ENCODE results near the gene SCUBE2. TPM values are rescaled to one million over a fixed set of nuclear protein-coding genes. Genes with fewer than 3 reads are reported as not detected.
"Not testable (repeated sequence)": the region's sequence is repeated elsewhere in the genome, so short reads cannot be mapped to it uniquely, and the experiment has no call there.

The SCUBE2 gene
- total RNA-seq, 4 donors from 2014 or later = 4.6 to 20.0 (median 10.9) TPM

DNA sequence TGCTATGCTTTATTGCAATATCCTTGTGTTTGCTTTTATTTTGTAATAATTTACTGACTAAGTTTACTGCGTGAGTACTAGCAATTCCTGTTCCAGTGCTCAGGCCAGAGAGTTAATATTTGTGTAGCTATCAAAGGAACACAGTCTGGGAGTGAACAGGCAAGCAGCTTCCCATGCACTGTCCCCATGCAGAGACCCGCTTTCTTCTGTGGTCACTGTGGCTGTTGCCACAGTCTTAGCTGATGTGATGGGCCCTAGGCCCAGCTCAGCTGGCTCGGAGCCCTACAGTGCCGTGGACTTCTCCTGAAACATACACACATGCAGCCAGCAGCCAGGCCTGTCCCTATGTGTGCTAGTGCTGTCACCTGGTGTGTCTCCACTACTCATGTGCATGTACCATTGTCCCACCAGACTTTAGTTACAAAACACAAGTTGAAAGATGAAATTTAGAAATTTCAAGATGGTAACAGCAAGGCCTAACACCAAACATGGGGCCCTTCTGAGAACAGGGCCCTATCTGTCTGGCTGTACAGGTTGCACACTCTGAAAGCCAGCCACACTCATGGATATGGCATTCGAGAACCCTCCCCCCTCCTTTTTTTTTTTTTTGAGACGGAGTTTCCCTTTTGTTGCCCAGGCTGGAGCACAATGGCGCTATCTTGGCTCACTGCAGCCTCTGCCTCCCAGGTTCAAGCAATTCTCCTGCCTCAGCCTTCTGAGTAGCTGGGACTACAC lies 12.3 kb upstream of the SCUBE2 start:
- H3K4me3 ChIP-seq = no peak overlapping the region
- 83 to 89% methylated on average over 5 to 7 of the region's 7 CpGs for WGBS, 2 donors (ENCODE audit: low coverage in 1 of 2)
- no peaks in the 10 kb centered on the region for H3K27me3 ChIP-seq
- H3K9me3 ChIP-seq = no peaks in the 10 kb centered on the region
- TF ChIP-seq, protein P1, sequence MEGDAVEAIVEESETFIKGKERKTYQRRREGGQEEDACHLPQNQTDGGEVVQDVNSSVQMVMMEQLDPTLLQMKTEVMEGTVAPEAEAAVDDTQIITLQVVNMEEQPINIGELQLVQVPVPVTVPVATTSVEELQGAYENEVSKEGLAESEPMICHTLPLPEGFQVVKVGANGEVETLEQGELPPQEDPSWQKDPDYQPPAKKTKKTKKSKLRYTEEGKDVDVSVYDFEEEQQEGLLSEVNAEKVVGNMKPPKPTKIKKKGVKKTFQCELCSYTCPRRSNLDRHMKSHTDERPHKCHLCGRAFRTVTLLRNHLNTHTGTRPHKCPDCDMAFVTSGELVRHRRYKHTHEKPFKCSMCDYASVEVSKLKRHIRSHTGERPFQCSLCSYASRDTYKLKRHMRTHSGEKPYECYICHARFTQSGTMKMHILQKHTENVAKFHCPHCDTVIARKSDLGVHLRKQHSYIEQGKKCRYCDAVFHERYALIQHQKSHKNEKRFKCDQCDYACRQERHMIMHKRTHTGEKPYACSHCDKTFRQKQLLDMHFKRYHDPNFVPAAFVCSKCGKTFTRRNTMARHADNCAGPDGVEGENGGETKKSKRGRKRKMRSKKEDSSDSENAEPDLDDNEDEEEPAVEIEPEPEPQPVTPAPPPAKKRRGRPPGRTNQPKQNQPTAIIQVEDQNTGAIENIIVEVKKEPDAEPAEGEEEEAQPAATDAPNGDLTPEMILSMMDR (IDR thresholded peaks at IDR 0.05) = no peak
- TF ChIP-seq EP300 (IDR thresholded peaks at IDR 0.05; ENCODE audit: low read depth) (no peak), POLR2AphosphoS5 (IDR thresholded peaks at IDR 0.05) (no peak), POLR2A (IDR thresholded peaks at IDR 0.05) (no peak)
- H3K27ac ChIP-seq = no peak overlapping the region
- intact Hi-C loops (cut with DNase I; ENCODE audit: low total_unique reads) = no loop called here
- DNase-seq = no peak
- no peaks in the 10 kb centered on the region for H3K36me3 ChIP-seq
- H3K4me1 ChIP-seq = no peaks in the 10 kb centered on the region
- in situ Hi-C loops (cut with MboI; ENCODE audit: low pct_ligation_motif_present in 1 of 4, low pct_unique_long_range_greater_than_20kb in 1 of 4, low sequenced_read_pairs in 3 of 4) = no loop called here

DNA sequence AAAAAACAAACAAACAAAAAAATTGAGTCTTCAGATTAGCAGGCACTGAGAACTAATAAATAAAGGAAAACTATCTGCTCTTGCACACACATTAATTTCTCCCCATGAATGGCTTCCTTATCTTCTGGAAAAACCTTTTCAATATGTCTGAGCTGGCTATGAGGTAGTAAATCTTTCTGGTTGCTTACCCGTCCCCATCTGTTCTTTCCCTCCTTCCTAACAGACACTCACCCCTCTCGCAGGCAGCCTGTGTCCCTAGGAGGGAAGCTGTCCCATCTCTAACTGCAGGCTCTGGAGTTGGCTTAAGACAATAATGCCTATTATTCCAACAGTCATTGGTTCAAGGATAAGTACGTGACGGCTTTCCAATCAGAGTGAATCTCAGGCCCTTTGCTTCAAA lies 8.2 kb upstream of the SCUBE2 start:
- no peak for DNase-seq
- Histone ChIP-seq H3K4me1 (peaks cover 0 to 4% (median 0%) of the 10 kb centered on the region in 4 donors), H3K4me3 (no peak overlapping the region), H3K27ac (no peak overlapping the region), H3K27me3 (no peaks in the 10 kb centered on the region), H3K36me3 (no peaks in the 10 kb centered on the region), H3K9me3 (no peaks in the 10 kb centered on the region)
- 44 to 84% methylated on average over 3 to 4 of the region's 4 CpGs for WGBS, 2 donors (ENCODE audit: low coverage in 1 of 2)
- TF ChIP-seq EP300 (IDR thresholded peaks at IDR 0.05; ENCODE audit: low read depth) (no peak), POLR2AphosphoS5 (IDR thresholded peaks at IDR 0.05) (no peak), POLR2A (IDR thresholded peaks at IDR 0.05) (no peak)
- TF ChIP-seq, protein P1 (IDR thresholded peaks at IDR 0.05) = no peak
- in situ Hi-C loops (cut with MboI; ENCODE audit: low pct_ligation_motif_present in 1 of 4, low pct_unique_long_range_greater_than_20kb in 1 of 4, low sequenced_read_pairs in 3 of 4) = no loop called here
- intact Hi-C loops (cut with DNase I; ENCODE audit: low total_unique reads) = no loop called here

DNA sequence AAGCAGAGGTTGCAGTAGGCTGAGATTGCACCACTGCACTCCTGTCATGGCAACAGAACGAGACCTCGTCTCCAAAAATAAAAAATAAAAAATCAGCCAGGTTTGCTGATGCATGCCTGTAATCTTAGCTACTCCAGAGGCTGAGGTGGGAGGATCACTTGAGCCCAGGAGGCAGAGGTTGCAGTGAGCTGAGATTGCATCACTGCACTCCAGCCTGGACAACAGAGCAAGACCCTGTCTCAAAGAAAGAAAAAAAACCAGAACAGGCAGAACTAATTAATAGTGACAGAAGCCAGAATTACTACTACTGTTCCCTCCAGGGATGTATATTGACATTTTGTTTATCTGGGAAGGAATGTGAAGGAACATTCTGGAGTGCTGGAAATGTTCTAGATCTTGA lies 7.1 kb upstream of the SCUBE2 start:
- H3K27me3 ChIP-seq; in situ Hi-C loops (cut with MboI; ENCODE audit: low pct_ligation_motif_present in 1 of 4, low pct_unique_long_range_greater_than_20kb in 1 of 4, low sequenced_read_pairs in 3 of 4); intact Hi-C loops (cut with DNase I; ENCODE audit: low total_unique reads); H3K27ac ChIP-seq; H3K36me3 ChIP-seq; H3K9me3 ChIP-seq; DNase-seq; H3K4me3 ChIP-seq; H3K4me1 ChIP-seq: not testable (repeated sequence)
- WGBS, 2 donors (ENCODE audit: low coverage in 1 of 2) = 25 to 38% methylated on average over 2 of the region's 2 CpGs

DNA sequence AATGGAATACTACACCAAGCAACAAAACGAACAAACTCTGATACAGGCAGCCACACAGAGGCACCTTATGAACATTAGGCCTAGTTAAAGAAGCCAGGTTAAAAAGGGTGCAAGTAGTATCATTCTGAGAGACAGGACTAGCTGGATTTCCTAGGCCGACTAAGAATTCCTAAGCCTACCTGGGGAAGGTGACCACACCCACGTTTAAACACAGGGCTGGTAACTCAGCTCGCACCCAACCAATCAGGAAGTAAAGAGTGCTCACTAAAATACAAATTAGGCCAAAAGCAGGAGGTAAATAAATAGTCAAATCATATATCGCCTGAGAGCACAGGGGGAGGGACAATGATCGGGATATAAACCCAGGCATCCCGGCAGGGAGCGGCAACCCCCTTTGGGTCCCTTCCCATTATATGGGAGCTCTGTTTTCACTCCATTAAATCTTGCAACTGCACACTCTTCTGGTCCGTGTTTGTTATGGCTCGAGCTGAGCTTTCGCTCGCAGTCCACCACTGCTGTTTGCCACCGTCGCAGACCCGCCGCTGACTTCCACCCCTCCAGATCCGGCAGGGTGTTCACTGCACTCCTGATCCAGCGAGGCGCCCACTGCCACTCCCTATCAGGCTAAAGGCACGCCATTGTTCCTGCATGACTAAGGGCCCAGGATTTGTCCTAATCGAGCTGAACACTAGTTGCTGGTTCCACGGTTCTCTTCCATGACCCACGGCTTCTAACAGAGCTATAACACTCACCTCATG lies 6.0 kb upstream of the SCUBE2 start:
- H3K4me1 ChIP-seq; H3K4me3 ChIP-seq; in situ Hi-C loops (cut with MboI; ENCODE audit: low pct_ligation_motif_present in 1 of 4, low pct_unique_long_range_greater_than_20kb in 1 of 4, low sequenced_read_pairs in 3 of 4); H3K36me3 ChIP-seq; intact Hi-C loops (cut with DNase I; ENCODE audit: low total_unique reads); H3K9me3 ChIP-seq; DNase-seq; H3K27ac ChIP-seq; H3K27me3 ChIP-seq: not testable (repeated sequence)
- 80 to 92% methylated on average over 14 to 23 of the region's 23 CpGs for WGBS, 2 donors (ENCODE audit: low coverage in 1 of 2)

DNA sequence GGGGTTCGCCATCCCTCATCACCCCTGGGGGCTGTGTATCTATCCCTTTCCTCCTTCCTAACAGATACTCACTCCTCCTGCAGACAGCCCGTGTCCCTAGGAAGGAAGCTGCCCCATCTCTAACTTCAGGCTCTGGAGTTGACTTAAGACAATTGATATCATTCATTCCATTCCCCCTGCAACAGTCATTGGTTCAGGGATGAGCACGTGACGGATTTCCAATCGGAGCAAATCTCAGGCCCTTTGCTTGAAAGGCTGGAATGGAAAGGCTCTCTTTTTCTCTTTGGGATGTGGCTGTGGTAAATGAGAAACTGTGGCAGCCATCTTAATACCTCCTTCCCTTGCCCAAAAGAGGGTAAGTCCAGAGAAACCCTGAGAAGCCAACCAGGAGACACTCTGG lies 5.0 kb upstream of the SCUBE2 start:
- H3K27ac ChIP-seq = no peak overlapping the region
- H3K9me3 ChIP-seq = no peaks in the 10 kb centered on the region
- no peak overlapping the region for H3K4me3 ChIP-seq
- intact Hi-C loops (cut with DNase I; ENCODE audit: low total_unique reads) = no loop called here
- no peak for DNase-seq
- H3K36me3 ChIP-seq = no peaks in the 10 kb centered on the region
- 87 to 95% methylated on average over 5 of the region's 5 CpGs for WGBS, 2 donors (ENCODE audit: low coverage in 1 of 2)
- TF ChIP-seq EP300 (IDR thresholded peaks at IDR 0.05; ENCODE audit: low read depth) = no peak
- TF ChIP-seq POLR2A (IDR thresholded peaks at IDR 0.05) = no peak
- TF ChIP-seq, protein P1 (IDR thresholded peaks at IDR 0.05) = no peak
- no peak for TF ChIP-seq POLR2AphosphoS5 (IDR thresholded peaks at IDR 0.05)
- peaks cover 0 to 9% (median 4%) of the 10 kb centered on the region in 4 donors for H3K4me1 ChIP-seq
- no peaks in the 10 kb centered on the region for H3K27me3 ChIP-seq
- in situ Hi-C loops (cut with MboI; ENCODE audit: low pct_ligation_motif_present in 1 of 4, low pct_unique_long_range_greater_than_20kb in 1 of 4, low sequenced_read_pairs in 3 of 4) = no loop called here

Data from transverse colon (tissue), 4 donors.